AG09319 (cell line): ENCODE data around the gene TTC13.

ENCODE experiments used
- DNase-seq: peaks from one replicate; pipeline ENCODE4 v3.0.0-alpha.2; 2010; ENCODE audit warnings: low read depth; ENCODE audit errors: extremely low read depth
- CTCF ChIP-seq: IDR thresholded peaks from 2 replicates; pipeline ENCODE4 v1.5.1; 2011; ENCODE audit warnings: low read depth, mild to moderate bottlenecking, inconsistent platforms, low read length, moderate library complexity

The TTC13 gene

GRCh38 chr1:230858918-230859729 is 119.5 kb downstream of the TTC13 start:
- no peak for DNase-seq
- TF ChIP-seq CTCF: no peak

GRCh38 chr1:230858236-230858820 is 120.3 kb downstream of the TTC13 start:
- no peak for TF ChIP-seq CTCF
- DNase-seq: no peak

GRCh38 chr1:230857822-230858221 is 120.8 kb downstream of the TTC13 start:
- no peak for TF ChIP-seq CTCF
- DNase-seq: no peak

- TF ChIP-seq CTCF: no peak
- no peak for DNase-seq
Observed at GRCh38 chr1:230857077-230857476, 121.6 kb downstream of the TTC13 start.
